Mucosa of descending colon (tissue), 3 donors: ENCODE measurements around the gene MICALL2. TPM values are rescaled to one million over a fixed set of nuclear protein-coding genes. Genes with fewer than 3 reads are reported as not detected.

Source experiments
- ATAC-seq: fragments of 200-7000 bp; cut with Tn5 transposase; one replicate; pipeline ENCODE4 v1.9.1; 2020; ENCODE audit warnings: mild to moderate bottlenecking, moderate library complexity
- DNase-seq, 3 donors: peaks; one replicate each; pipeline ENCODE4 v3.0.0-alpha.2; 2020
- H3K36me3 ChIP-seq: fragments of 200-600 bp; one replicate; pipeline ENCODE4 v1.8.0; 2021; ENCODE audit warnings: low read depth, mild to moderate bottlenecking
- H3K4me1 ChIP-seq: fragments of 200-600 bp; one replicate; pipeline ENCODE4 v1.8.0; 2021; ENCODE audit warnings: low read depth, mild to moderate bottlenecking
- H3K4me3 ChIP-seq: fragments of 200-600 bp; one replicate; pipeline ENCODE4 v1.8.0; 2021; ENCODE audit warnings: mild to moderate bottlenecking
- H3K9me3 ChIP-seq: fragments of 200-600 bp; one replicate; pipeline ENCODE4 v1.8.0; 2021; ENCODE audit warnings: mild to moderate bottlenecking
- CTCF ChIP-seq: fragments of 200-600 bp; IDR thresholded peaks from one replicate; pipeline ENCODE4 v1.8.0; 2022; ENCODE audit warnings: antibody characterized with exemption, mild to moderate bottlenecking
- intact Hi-C, 2 donors: fragments of 100-400 bp; cut with DNase I in 1 of 2; cut with micrococcal nuclease in 1 of 2; formaldehyde crosslinking; loops; one replicate each; pipeline versions ENCODE4 v1.11.0 to v1.11.1; 2022; cut with DNase I, micrococcal nuclease
- total RNA-seq, 3 donors: library from RNA; stranded (reverse); fragmentation: NEBNext Ultra II Directional in 2 of 3; extraction: Animal tissue kit (Norgen Biotek cat#: 25700) in 2 of 3; gene quantifications; one replicate each; pipeline versions ENCODE4 v1.2.1 to v1.2.4, GENCODE V29; 2021 to 2023
- donor health status: DM: no; HTN: no; CAD: no; lungs with moderate emphysema.
- donor health status: DM: no; HTN: no; CAD: no.
- donor health status: DM: no; HTN: yes; CAD: no.

Gene MICALL2
- total RNA-seq, 3 donors from 2014 or later: 59.9 to 96.2 (median 94.5) TPM

- H3K9me3 ChIP-seq: no peaks in the 10 kb centered on the region
- peaks cover 3% of the 10 kb centered on the region for H3K4me1 ChIP-seq
- peaks cover 15% of the 10 kb centered on the region for H3K36me3 ChIP-seq
- DNase-seq: no peak
- no peak overlapping the region for H3K4me3 ChIP-seq
- no peak for ATAC-seq
- intact Hi-C loops: no loop called here
- TF ChIP-seq CTCF: no peak
Measured at GRCh38 chr7:1479287-1479686, 20.0 kb upstream of the MICALL2 start.

- Histone ChIP-seq H3K4me3 (no peak overlapping the region), H3K4me1 (peaks cover 9% of the 10 kb centered on the region), H3K9me3 (no peaks in the 10 kb centered on the region), H3K36me3 (peaks cover 15% of the 10 kb centered on the region)
- no peak for TF ChIP-seq CTCF
- intact Hi-C loops: no loop called here
- ATAC-seq (no peak), DNase-seq (no peak)
Measured at GRCh38 chr7:1478480-1478879, 19.2 kb upstream of the MICALL2 start.

- DNase-seq (no peak), ATAC-seq (no peak)
- peaks cover 9% of the 10 kb centered on the region for H3K4me1 ChIP-seq
- H3K36me3 ChIP-seq: peaks cover 5% of the 10 kb centered on the region
- intact Hi-C loops: no loop called here
- no peaks in the 10 kb centered on the region for H3K9me3 ChIP-seq
- no peak for TF ChIP-seq CTCF
- no peak overlapping the region for H3K4me3 ChIP-seq
Measured at GRCh38 chr7:1476859-1477258, 17.6 kb upstream of the MICALL2 start.

- Histone ChIP-seq H3K4me1 (peaks cover 9% of the 10 kb centered on the region), H3K9me3 (no peaks in the 10 kb centered on the region), H3K4me3 (no peak overlapping the region), H3K36me3 (peaks cover 5% of the 10 kb centered on the region)
- no peak for DNase-seq
- intact Hi-C loops: no loop called here
- no peak for TF ChIP-seq CTCF
- ATAC-seq: no peak
Measured at GRCh38 chr7:1475991-1476390, 16.7 kb upstream of the MICALL2 start.

- Histone ChIP-seq H3K36me3 (peaks cover 5% of the 10 kb centered on the region), H3K4me1 (peaks cover 9% of the 10 kb centered on the region), H3K9me3 (no peaks in the 10 kb centered on the region), H3K4me3 (no peak overlapping the region)
- TF ChIP-seq CTCF: no peak
- intact Hi-C loops: no loop called here
- ATAC-seq (no peak), DNase-seq (no peak)
Measured at GRCh38 chr7:1475393-1475792, 16.1 kb upstream of the MICALL2 start.

- no peak for DNase-seq
- no peak for ATAC-seq
- no peak overlapping the region for H3K4me3 ChIP-seq
- H3K36me3 ChIP-seq: peaks cover 5% of the 10 kb centered on the region
- intact Hi-C loops: no loop called here
- TF ChIP-seq CTCF: no peak
- no peaks in the 10 kb centered on the region for H3K9me3 ChIP-seq
- H3K4me1 ChIP-seq: peaks cover 9% of the 10 kb centered on the region
Measured at GRCh38 chr7:1474736-1475135, 15.5 kb upstream of the MICALL2 start.
